ENCODE data around the gene SNX22.

SNX22 gene

DNA sequence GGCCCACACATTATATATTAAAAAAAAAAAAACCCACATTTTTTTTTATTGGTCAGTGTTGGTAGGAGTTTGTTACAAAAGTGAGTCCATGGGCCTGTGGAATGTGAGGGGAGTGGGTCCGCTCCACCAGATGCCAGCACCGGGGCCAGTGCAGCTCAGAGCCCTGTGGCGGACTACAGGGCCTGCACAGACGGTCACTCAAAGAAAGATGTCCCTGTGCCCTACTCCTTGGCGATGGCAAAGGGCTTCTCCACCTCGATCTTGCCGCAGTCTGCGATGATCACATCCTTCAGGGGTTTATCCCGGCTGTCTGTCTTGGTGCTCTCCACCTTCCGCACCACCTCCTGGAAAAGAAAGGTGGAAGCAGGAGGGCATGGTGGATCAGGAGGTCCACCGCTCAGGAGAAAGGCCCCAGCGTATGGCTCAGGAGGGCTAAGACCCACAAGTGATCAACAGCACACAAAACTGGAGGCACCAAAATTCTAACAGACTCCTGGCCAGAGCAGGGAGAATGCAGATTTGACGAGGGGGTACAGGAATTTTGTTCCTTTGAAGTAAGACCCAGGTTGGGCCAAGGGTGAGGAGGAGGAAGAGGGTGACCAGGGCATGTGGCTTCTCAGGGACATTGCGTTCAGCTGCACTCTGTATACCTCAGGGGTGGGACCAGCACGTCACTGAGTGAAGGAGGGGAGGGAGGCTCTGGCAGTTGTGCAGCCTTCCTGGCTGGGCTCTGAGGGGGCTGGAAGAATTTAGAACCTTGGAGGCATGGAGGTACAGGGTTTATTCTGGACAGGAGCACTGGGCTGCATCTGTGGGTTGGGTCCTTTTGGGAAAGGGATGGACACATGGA is 4.5 kb downstream of the SNX22 start:
- Histone ChIP-seq H2AFZ (ENCODE audit: low read depth, low read length) (no peak overlapping the region), H3K36me3 (replicated peaks; ENCODE audit: low read depth, low read length) (peaks cover 55% of the 10 kb centered on the region), H3K9ac (ENCODE audit: low read length) (no peak overlapping the region), H3K4me1 (ENCODE audit: low read length) (peaks cover 18% of the 10 kb centered on the region), H4K20me1 (ENCODE audit: insufficient read depth, low read length) (peaks cover 35% of the 10 kb centered on the region), H3K27me3 (ENCODE audit: low read depth, low read length) (no peaks in the 10 kb centered on the region), H3K27ac (ENCODE audit: low read length) (no peak overlapping the region), H3K4me3 (ENCODE audit: low read length) (no peak overlapping the region), H3K9me3 (ENCODE audit: insufficient read depth, low read length) (no peaks in the 10 kb centered on the region), H3K4me2 (ENCODE audit: low read length) (no peak overlapping the region), H3K79me2 (ENCODE audit: low read length) (peaks cover 25% of the 10 kb centered on the region)
- TF ChIP-seq, protein P1, sequence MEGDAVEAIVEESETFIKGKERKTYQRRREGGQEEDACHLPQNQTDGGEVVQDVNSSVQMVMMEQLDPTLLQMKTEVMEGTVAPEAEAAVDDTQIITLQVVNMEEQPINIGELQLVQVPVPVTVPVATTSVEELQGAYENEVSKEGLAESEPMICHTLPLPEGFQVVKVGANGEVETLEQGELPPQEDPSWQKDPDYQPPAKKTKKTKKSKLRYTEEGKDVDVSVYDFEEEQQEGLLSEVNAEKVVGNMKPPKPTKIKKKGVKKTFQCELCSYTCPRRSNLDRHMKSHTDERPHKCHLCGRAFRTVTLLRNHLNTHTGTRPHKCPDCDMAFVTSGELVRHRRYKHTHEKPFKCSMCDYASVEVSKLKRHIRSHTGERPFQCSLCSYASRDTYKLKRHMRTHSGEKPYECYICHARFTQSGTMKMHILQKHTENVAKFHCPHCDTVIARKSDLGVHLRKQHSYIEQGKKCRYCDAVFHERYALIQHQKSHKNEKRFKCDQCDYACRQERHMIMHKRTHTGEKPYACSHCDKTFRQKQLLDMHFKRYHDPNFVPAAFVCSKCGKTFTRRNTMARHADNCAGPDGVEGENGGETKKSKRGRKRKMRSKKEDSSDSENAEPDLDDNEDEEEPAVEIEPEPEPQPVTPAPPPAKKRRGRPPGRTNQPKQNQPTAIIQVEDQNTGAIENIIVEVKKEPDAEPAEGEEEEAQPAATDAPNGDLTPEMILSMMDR (IDR thresholded peaks at IDR 0.05; ENCODE audit: low read depth, low read length): no peak
- no peak for TF ChIP-seq EZH2phosphoT487 (IDR thresholded peaks at IDR 0.05; ENCODE audit: low read depth)

DNA sequence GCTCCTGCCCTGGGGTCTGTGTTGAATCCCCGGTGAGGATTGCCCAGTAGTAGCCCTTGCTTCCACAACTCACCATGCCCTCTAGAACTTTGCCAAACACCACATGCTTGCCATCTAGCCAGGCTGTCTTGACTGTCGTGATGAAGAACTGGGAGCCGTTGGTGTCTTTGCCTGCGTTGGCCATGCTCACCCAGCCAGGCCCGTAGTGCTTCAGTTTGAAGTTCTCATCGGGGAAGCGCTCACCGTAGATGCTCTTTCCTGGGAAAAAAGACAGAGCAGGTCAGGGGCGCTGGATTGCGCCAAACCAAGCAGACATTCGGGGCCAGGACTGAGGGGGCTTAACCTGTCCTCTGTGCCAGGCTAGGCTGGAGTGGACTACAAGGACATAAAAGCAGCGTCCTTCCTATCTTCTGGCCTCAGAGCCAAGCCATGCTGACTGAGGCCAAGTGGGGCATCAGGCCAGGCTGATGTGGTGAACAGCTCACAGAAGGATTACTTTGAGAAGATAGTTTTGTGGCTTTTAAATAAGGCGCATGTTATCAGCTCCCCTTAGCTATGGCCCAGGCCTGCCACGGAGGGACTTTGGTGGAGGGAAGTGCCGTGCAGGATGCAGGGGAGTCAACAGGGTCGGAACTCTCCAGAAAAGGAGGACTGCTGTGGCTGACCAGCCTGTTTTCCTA is 5.3 kb downstream of the SNX22 start:
- Histone ChIP-seq H3K9ac (ENCODE audit: low read length) (no peak overlapping the region), H3K27ac (ENCODE audit: low read length) (no peak overlapping the region), H3K9me3 (ENCODE audit: insufficient read depth, low read length) (no peaks in the 10 kb centered on the region), H3K27me3 (ENCODE audit: low read depth, low read length) (no peaks in the 10 kb centered on the region), H3K4me1 (ENCODE audit: low read length) (peaks cover 23% of the 10 kb centered on the region), H3K79me2 (ENCODE audit: low read length) (peaks cover 32% of the 10 kb centered on the region), H4K20me1 (ENCODE audit: insufficient read depth, low read length) (peaks cover 35% of the 10 kb centered on the region), H2AFZ (ENCODE audit: low read depth, low read length) (no peak overlapping the region), H3K4me2 (ENCODE audit: low read length) (no peak overlapping the region), H3K4me3 (ENCODE audit: low read length) (no peak overlapping the region), H3K36me3 (replicated peaks; ENCODE audit: low read depth, low read length) (peaks cover 57% of the 10 kb centered on the region)
- TF ChIP-seq, protein P1 (IDR thresholded peaks at IDR 0.05; ENCODE audit: low read depth, low read length): no peak
- TF ChIP-seq EZH2phosphoT487 (IDR thresholded peaks at IDR 0.05; ENCODE audit: low read depth): no peak

DNA sequence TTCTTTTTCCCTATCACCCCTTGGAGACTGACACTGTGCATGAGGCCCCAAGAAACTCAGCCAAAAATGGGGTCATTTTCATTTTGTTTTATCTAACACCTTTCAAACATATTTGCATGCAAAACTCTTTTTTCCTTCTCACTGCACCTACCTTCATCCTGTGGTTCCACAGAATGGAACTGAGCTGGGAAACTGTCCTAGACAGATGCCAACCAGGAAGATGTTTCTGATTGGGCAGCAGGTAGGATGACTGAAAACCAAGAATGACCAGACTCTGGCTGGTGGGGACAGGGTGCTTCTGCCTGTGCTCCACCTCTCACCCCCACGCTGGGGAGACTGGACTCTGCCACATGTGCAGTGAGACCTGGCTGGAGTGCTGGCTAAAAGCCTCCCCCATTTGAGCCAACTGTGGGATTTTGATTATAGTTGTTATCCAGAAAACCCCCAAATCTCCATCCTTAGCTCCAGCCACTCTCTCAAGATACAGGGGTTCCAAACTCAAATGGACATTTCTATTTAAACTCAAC is 6.1 kb downstream of the SNX22 start:
- Histone ChIP-seq H3K27me3 (ENCODE audit: low read depth, low read length) (no peaks in the 10 kb centered on the region), H4K20me1 (ENCODE audit: insufficient read depth, low read length) (peaks cover 35% of the 10 kb centered on the region), H3K9me3 (ENCODE audit: insufficient read depth, low read length) (no peaks in the 10 kb centered on the region), H3K79me2 (ENCODE audit: low read length) (peaks cover 41% of the 10 kb centered on the region), H3K36me3 (replicated peaks; ENCODE audit: low read depth, low read length) (peaks cover 63% of the 10 kb centered on the region), H3K4me1 (ENCODE audit: low read length) (peaks cover 24% of the 10 kb centered on the region), H3K4me3 (ENCODE audit: low read length) (no peak overlapping the region), H3K4me2 (ENCODE audit: low read length) (no peak overlapping the region), H3K9ac (ENCODE audit: low read length) (no peak overlapping the region), H3K27ac (ENCODE audit: low read length) (no peak overlapping the region), H2AFZ (ENCODE audit: low read depth, low read length) (no peak overlapping the region)
- no peak for TF ChIP-seq EZH2phosphoT487 (IDR thresholded peaks at IDR 0.05; ENCODE audit: low read depth)
- TF ChIP-seq, protein P1 (IDR thresholded peaks at IDR 0.05; ENCODE audit: low read depth, low read length): no peak
